ENCODE measurements around the gene MCM5. TPM values are rescaled to one million over a fixed set of nuclear protein-coding genes. Genes with fewer than 3 reads are reported as not detected.

The MCM5 gene
- total and polyA plus RNA-seq, 2 of the 13 experiments (the other 11 are each of a cell fraction or from before 2014, with no cell fraction given) = 40.2 to 93.5 TPM

- TF ChIP-seq ZSCAN31 (CRISPR knock-in tag; IDR thresholded peaks at IDR 0.05; ENCODE audit: low read depth) = no peak
- no peak for TF ChIP-seq ZNF3 (CRISPR knock-in tag; IDR thresholded peaks at IDR 0.05)
- no peak for TF ChIP-seq RNF2 (conservative IDR thresholded peaks at IDR 0.05; ENCODE audit: low read depth)
- no peak for TF ChIP-seq ZNF619 (CRISPR knock-in tag; IDR thresholded peaks at IDR 0.05)
- TF ChIP-seq CREB1 (IDR thresholded peaks at IDR 0.05) = no peak
- TF ChIP-seq CREB1 (CRISPR knock-in tag; IDR thresholded peaks at IDR 0.05) = no peak
Measured at GRCh38 chr22:35439365-35439717, 39.4 kb downstream of the MCM5 start (continued).

DNA sequence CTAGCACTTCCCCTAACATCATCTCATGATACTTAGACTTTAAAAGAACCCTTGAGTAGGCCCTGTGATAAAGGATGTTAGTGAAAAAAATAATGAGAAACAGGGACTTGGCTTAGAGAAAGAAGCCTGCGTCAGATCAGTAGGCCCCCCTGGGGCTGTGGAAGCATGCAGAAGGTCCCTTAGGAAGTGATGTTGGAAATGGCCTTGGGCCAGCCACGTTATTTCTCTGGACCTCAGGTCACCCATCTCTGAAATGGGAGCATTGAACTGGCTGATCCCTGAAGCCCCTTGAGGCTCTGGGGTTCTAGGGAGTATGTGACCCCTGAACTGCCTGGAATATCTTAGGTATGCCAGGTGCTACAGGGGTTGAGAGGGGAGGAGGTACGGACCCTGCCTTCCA lies 40.2 kb downstream of the MCM5 start:
- Histone ChIP-seq H3K9me3 (ENCODE audit: low read length) (no peaks in the 10 kb centered on the region), H3K4me3 (replicated peaks in 1 of 3; ENCODE audit: insufficient read depth in 1 of 3, low read depth in 2 of 3, low read length in 3 of 3) (no peak overlapping the region), H3K4me1 (ENCODE audit: insufficient read depth, low read length) (no peaks in the 10 kb centered on the region), H4K20me1 (ENCODE audit: insufficient read depth, low read length) (no peaks in the 10 kb centered on the region), H3K79me2 (ENCODE audit: insufficient read depth, low read length) (no peaks in the 10 kb centered on the region), H3K27me3 (ENCODE audit: control insufficient read depth in 1 of 2, insufficient read depth in 2 of 2, low read length in 2 of 2) (no peaks in the 10 kb centered on the region), H3K9ac (ENCODE audit: insufficient read depth, low read depth, low read length) (no peak overlapping the region), H3K27ac (ENCODE audit: extremely low read length, insufficient read depth, low read length) (no peak overlapping the region), H3K4me2 (ENCODE audit: low read depth, low read length) (no peak overlapping the region), H2AFZ (ENCODE audit: low read length) (no peak overlapping the region), H3K36me3 (replicated peaks in 1 of 2; ENCODE audit: control insufficient read depth in 1 of 2, insufficient read depth in 2 of 2, low read length in 2 of 2) (no peaks in the 10 kb centered on the region)
- 97% methylated on average over 2 of the region's 3 CpGs for WGBS (ENCODE audit: low lambda C conversion rate)
- ATAC-seq (no peak), FAIRE-seq (no peak), DNase-seq (ENCODE audit: low spot score) (no peak)
- intact Hi-C loops (cut with micrococcal nuclease; ENCODE audit: unreplicated experiment) (no loop called here), in situ Hi-C loops (cut with HindIII; ENCODE audit: extremely low pct_ligation_motif_present, low pct_unique_long_range_greater_than_20kb) (loop anchor here (25.0 kb wide), 1 partner anchor 297 kb away; no protein-coding TSS in a partner anchor)
- no peak for TF ChIP-seq HOXA3 (CRISPR knock-in tag; IDR thresholded peaks at IDR 0.05)
- peak; percentile 48 for TF ChIP-seq ZNF629 (CRISPR knock-in tag; conservative IDR thresholded peaks at IDR 0.05)
- BruUV-seq (replicated peaks) = no TSS peak
- ChIA-PET CTCF (ENCODE audit: low intra/inter-chr PET ratio, low total read pairs) (no interaction called here), POLR2A (no interaction called here)

DNA sequence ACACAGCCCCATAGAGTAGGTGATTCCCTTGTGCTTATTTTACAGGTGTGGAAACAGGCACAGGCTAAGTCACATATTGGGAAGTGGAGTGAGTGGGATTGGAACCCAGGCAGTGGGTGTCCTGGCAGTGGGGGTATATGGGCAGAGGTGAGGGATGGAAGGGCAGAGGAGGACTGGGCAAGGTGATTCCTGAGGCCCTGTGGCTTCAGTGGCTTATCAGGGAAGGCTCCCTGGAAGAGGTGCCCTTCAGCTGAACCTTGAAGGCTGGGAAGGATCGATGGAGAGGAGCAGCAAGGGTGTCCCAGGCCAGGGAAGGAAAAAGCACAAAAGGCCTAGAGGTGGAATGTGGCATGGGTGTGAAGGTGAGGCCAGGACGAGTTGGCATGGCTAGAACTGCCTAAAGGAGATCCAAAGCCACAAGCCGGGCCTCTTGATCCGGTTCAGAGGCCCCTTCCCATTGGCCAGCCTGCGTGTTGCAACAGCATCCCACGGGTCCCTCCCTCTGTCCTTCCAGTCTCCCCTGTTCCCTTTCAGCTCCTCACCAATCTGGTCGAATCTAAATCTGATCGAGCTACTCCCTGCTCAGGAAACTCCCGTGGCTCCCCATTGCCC lies 41.7 kb downstream of the MCM5 start:
- H3K36me3 ChIP-seq (replicated peaks in 1 of 2; ENCODE audit: control insufficient read depth in 1 of 2, insufficient read depth in 2 of 2, low read length in 2 of 2) = no peaks in the 10 kb centered on the region
- ChIA-PET POLR2A (no interaction called here), CTCF (ENCODE audit: low intra/inter-chr PET ratio, low total read pairs) (no interaction called here)
- TF ChIP-seq TEF (CRISPR knock-in tag; IDR thresholded peaks at IDR 0.05) (no peak), PITX1 (CRISPR knock-in tag; IDR thresholded peaks at IDR 0.05) (no peak), ZNF556 (CRISPR knock-in tag; IDR thresholded peaks at IDR 0.05; ENCODE audit: borderline replicate concordance) (no peak), ZNF878 (CRISPR knock-in tag; IDR thresholded peaks at IDR 0.05) (no peak), CBX2 (IDR thresholded peaks at IDR 0.05; ENCODE audit: low read depth, low read length) (no peak), CBX2 (CRISPR knock-in tag; IDR thresholded peaks at IDR 0.05; ENCODE audit: low read depth) (no peak), HOMEZ (CRISPR knock-in tag; IDR thresholded peaks at IDR 0.05; ENCODE audit: low read depth) (no peak)
- ATAC-seq = no peak
- H3K4me3 ChIP-seq (replicated peaks in 1 of 3; ENCODE audit: insufficient read depth in 1 of 3, low read depth in 2 of 3, low read length in 3 of 3) = no peak overlapping the region
- H3K27ac ChIP-seq (ENCODE audit: extremely low read length, insufficient read depth, low read length) = no peak overlapping the region
- no peaks in the 10 kb centered on the region for H3K27me3 ChIP-seq (ENCODE audit: control insufficient read depth in 1 of 2, insufficient read depth in 2 of 2, low read length in 2 of 2)
- H3K9ac ChIP-seq (ENCODE audit: insufficient read depth, low read depth, low read length) = no peak overlapping the region
- DNase-seq (ENCODE audit: low spot score) = no peak
- WGBS (ENCODE audit: low lambda C conversion rate) = 71% methylated on average over 9 of the region's 9 CpGs
- H3K9me3 ChIP-seq (ENCODE audit: low read length) = no peaks in the 10 kb centered on the region
- intact Hi-C loops (cut with micrococcal nuclease; ENCODE audit: unreplicated experiment) = no loop called here
- no peaks in the 10 kb centered on the region for H3K79me2 ChIP-seq (ENCODE audit: insufficient read depth, low read length)
- BruUV-seq (replicated peaks) = no TSS peak
- in situ Hi-C loops (cut with HindIII; ENCODE audit: extremely low pct_ligation_motif_present, low pct_unique_long_range_greater_than_20kb) = loop anchor here (25.0 kb wide), 1 partner anchor 296 kb away; no protein-coding TSS in a partner anchor
- H4K20me1 ChIP-seq (ENCODE audit: insufficient read depth, low read length) = no peaks in the 10 kb centered on the region
- FAIRE-seq = no peak
- no peak overlapping the region for H2AFZ ChIP-seq (ENCODE audit: low read length)
- H3K4me2 ChIP-seq (ENCODE audit: low read depth, low read length) = no peak overlapping the region
- H3K4me1 ChIP-seq (ENCODE audit: insufficient read depth, low read length) = no peaks in the 10 kb centered on the region

Measured in HepG2 (cell line).